Activated B cell treated with CpG ODN at 0.5 μM for 24 hours (primary cell): Measurements from ENCODE around the gene CCDC154. TPM values are rescaled to one million over a fixed set of nuclear protein-coding genes. Genes with fewer than 3 reads are reported as not detected.
"Not testable (repeated sequence)": the region's sequence is repeated elsewhere in the genome, so short reads cannot be mapped to it uniquely, and the experiment has no call there.

Experiments used
- ATAC-seq: fragments of 200-7000 bp; cut with Tn5 transposase; one replicate; pipeline ENCODE4 v1.10.0; 2021; ENCODE audit warnings: low read depth, mild to moderate bottlenecking, moderate library complexity
- CTCF ChIA-PET: fragments of 350-600 bp; sonication (Branson Sonifier 250); formaldehyde crosslinking; loops from one replicate; lab custom pipeline; 2021; ENCODE audit warnings: antibody characterized with exemption; lab: Charles Lee
- POLR2A ChIA-PET: fragments of 350-600 bp; sonication (Branson Sonifier 250); formaldehyde crosslinking; loops from one replicate; lab custom pipeline; 2021; ENCODE audit warnings: antibody characterized with exemption; lab: Charles Lee
- DNase-seq: peaks from one replicate; pipeline ENCODE4 v3.0.0; 2022
- H3K27ac Mint-ChIP-seq: one replicate; pipeline ENCODE4 v1.8.0; 2020; ENCODE audit warnings: mixed read lengths
- H3K27me3 Mint-ChIP-seq: one replicate; pipeline ENCODE4 v1.8.0; 2021; ENCODE audit warnings: mixed read lengths
- H3K36me3 Mint-ChIP-seq: one replicate; pipeline ENCODE4 v1.8.0; 2021; ENCODE audit warnings: low read depth, mixed read lengths
- H3K4me1 Mint-ChIP-seq: one replicate; pipeline ENCODE4 v1.8.0; 2021; ENCODE audit warnings: mixed read lengths
- H3K4me3 Mint-ChIP-seq: one replicate; pipeline ENCODE4 v1.8.0; 2020; ENCODE audit warnings: mild to moderate bottlenecking, mixed read lengths
- H3K9me3 Mint-ChIP-seq: one replicate; pipeline ENCODE4 v1.8.0; 2020; ENCODE audit warnings: mixed read lengths
- intact Hi-C: fragments of 100-400 bp; cut with micrococcal nuclease; formaldehyde crosslinking; loops from one replicate; pipeline ENCODE4 v1.15.1; 2024
- total RNA-seq: library from RNA; stranded (reverse); gene quantifications from 2 replicates; pipeline ENCODE4 v1.2.3, GENCODE V29; 2022
- TF ChIP-seq, protein P1 (sequence below): fragments of 200-600 bp; IDR thresholded peaks from one replicate; pipeline ENCODE4 v1.8.0; 2022; ENCODE audit warnings: antibody characterized with exemption, mild to moderate bottlenecking

The CCDC154 gene
- total RNA-seq, 1 donor from 2014 or later: 6.7 TPM

DNA sequence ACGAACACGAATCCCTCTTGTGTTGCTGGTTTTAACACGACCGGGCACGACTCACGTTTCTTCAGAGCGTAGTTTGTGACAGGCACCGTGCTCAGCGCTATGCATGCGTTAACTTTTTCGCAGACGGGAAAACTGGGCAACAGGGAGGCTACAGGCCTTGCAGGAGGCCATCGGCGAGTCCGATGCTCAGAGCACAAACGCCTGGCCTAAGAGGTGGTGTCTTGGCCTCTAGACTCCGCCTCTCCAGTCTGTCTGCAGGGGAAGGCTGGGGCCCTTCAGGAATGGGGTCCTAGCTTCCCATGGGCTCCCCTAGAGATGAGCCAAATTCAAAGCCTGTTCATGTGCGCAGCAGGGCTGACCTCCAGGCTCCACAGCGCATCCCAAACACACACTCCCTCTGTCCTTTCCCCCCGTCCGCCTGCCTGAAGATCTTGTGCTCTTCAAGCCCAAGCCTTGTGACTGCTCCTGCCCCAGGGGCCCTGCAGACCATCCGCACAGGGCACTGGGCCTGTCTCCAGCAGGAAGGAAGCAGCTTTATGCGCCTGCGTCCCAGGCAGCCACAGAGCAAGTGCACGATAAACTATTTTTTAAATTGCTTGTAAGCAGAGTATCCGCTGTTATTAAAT lies 27.3 kb upstream of the CCDC154 start:
- Mint-ChIP-seq H3K9me3 (no peaks in the 10 kb centered on the region), H3K4me1 (peaks cover 65% of the 10 kb centered on the region), H3K27ac (peak overlapping the region; percentile 91), H3K27me3 (no peaks in the 10 kb centered on the region), H3K4me3 (peak overlapping the region; percentile 68), H3K36me3 (peaks cover 26% of the 10 kb centered on the region)
- ChIA-PET CTCF (interaction anchor here (0.9 kb wide), 1 partner anchor 252 kb away, joined by 3 read pairs; no protein-coding TSS in a partner anchor), POLR2A (interaction anchor here (0.5 to 3.7 kb wide), 6 partner anchors 12 to 140 kb away, joined by 3 to 30 read pairs (median 9); partner anchors contain the start of genes CRAMP1, IFT140, TELO2 and UQCC4)
- TF ChIP-seq, protein P1, sequence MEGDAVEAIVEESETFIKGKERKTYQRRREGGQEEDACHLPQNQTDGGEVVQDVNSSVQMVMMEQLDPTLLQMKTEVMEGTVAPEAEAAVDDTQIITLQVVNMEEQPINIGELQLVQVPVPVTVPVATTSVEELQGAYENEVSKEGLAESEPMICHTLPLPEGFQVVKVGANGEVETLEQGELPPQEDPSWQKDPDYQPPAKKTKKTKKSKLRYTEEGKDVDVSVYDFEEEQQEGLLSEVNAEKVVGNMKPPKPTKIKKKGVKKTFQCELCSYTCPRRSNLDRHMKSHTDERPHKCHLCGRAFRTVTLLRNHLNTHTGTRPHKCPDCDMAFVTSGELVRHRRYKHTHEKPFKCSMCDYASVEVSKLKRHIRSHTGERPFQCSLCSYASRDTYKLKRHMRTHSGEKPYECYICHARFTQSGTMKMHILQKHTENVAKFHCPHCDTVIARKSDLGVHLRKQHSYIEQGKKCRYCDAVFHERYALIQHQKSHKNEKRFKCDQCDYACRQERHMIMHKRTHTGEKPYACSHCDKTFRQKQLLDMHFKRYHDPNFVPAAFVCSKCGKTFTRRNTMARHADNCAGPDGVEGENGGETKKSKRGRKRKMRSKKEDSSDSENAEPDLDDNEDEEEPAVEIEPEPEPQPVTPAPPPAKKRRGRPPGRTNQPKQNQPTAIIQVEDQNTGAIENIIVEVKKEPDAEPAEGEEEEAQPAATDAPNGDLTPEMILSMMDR: no peak
- ATAC-seq: no peak
- DNase-seq: no peak
- intact Hi-C loops: no loop called here

GRCh38 chr16:1470481-1471251 lies 26.3 kb upstream of the CCDC154 start:
- TF ChIP-seq, protein P1: no peak
- Mint-ChIP-seq H3K4me1 (peaks cover 61% of the 10 kb centered on the region), H3K36me3 (peaks cover 26% of the 10 kb centered on the region), H3K9me3 (no peaks in the 10 kb centered on the region), H3K27me3 (no peaks in the 10 kb centered on the region), H3K27ac (peak overlapping the region; percentile 91), H3K4me3 (peak overlapping the region; percentile 68)
- intact Hi-C loops: no loop called here
- DNase-seq: no peak
- POLR2A ChIA-PET: interaction anchor here (1.0 to 3.7 kb wide), 5 partner anchors 10 to 50 kb away, joined by 3 to 30 read pairs (median 13); partner anchors contain the start of genes TELO2 and UQCC4
- CTCF ChIA-PET: no interaction called here
- ATAC-seq: no peak

DNA sequence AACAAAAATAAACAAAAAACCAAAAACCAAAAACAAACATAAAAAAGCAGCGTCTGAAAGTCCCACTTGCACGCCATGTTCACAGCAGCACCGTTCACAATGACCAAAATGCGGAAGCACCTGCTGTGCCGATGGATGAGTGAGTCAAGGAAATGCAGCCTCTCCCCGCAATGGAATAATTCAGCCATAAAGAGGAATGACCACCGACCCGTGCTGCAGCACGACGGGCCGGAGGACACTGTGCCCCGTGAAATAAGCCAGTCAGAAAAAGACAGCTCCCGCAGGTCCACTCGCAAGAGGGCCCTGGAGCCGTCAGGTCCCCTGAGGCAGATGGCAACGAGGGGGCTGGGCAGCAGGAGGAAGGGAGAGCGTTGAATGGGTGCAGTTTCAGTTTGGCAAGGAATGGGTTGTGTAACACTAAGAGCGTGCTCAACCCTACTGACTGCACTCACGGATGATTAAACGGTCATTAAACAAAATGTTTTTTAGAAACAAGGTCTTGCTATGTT lies 25.4 kb upstream of the CCDC154 start:
- H3K9me3 Mint-ChIP-seq: no peaks in the 10 kb centered on the region
- H3K4me1 Mint-ChIP-seq: peaks cover 57% of the 10 kb centered on the region
- ATAC-seq: peak; percentile 58

DNA sequence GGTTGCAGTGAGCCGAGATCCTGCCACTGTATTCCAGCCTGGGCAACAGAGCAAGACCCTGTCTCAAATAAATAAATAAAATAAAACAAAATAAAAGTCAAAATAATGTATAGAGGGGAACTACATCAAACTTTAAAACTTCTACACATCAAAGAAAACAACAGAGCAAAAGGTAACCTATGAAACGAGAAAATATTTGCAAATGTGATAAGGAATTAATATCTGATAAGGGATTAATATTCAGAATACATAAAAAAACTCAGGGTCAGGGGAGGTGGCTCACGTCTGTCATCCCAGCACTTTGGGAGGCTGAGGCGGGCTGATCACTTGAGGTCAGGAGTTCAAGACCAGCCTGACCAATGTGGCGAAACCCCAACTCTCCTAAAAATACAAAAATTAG lies 24.8 kb upstream of the CCDC154 start:
- ATAC-seq, H3K4me3 Mint-ChIP-seq, CTCF ChIA-PET, intact Hi-C loops, H3K9me3 Mint-ChIP-seq, DNase-seq, H3K27me3 Mint-ChIP-seq: not testable (repeated sequence)
- H3K36me3 Mint-ChIP-seq: peaks cover 36% of the 10 kb centered on the region
- H3K27ac Mint-ChIP-seq: peak overlapping the region; percentile 91
- POLR2A ChIA-PET: interaction anchor here (0.7 to 3.7 kb wide), 2 partner anchors 10 to 217 kb away, joined by 4 to 30 read pairs; no protein-coding TSS in a partner anchor
- H3K4me1 Mint-ChIP-seq: peaks cover 55% of the 10 kb centered on the region

More for the DNA sequence above, 25.4 kb upstream of the CCDC154 start:
- peak overlapping the region; percentile 91 for H3K27ac Mint-ChIP-seq
- ChIA-PET POLR2A (interaction anchor here (1.0 to 3.7 kb wide), 3 partner anchors 11 to 49 kb away, joined by 3 to 30 read pairs (median 13); partner anchors contain the start of gene UQCC4), CTCF (no interaction called here)
- peak overlapping the region; percentile 72 for H3K4me3 Mint-ChIP-seq
- H3K27me3 Mint-ChIP-seq: no peaks in the 10 kb centered on the region
- TF ChIP-seq, protein P1: no peak
- intact Hi-C loops: no loop called here
- H3K36me3 Mint-ChIP-seq: peaks cover 30% of the 10 kb centered on the region
- DNase-seq: no peak

GRCh38 chr16:1468426-1468810 lies 24.1 kb upstream of the CCDC154 start:
- Mint-ChIP-seq H3K9me3 (no peaks in the 10 kb centered on the region), H3K4me3 (no peak overlapping the region), H3K36me3 (peaks cover 39% of the 10 kb centered on the region), H3K27ac (no peak overlapping the region), H3K27me3 (no peaks in the 10 kb centered on the region), H3K4me1 (peaks cover 48% of the 10 kb centered on the region)
- CTCF ChIA-PET: no interaction called here
- TF ChIP-seq, protein P1: no peak
- no peak for ATAC-seq
- POLR2A ChIA-PET: no interaction called here
- intact Hi-C loops: no loop called here
- no peak for DNase-seq
